ENCODE measurements around the gene WBP1L. TPM values are rescaled to one million over a fixed set of nuclear protein-coding genes. Genes with fewer than 3 reads are reported as not detected.
"Not testable (repeated sequence)": the region's sequence is repeated elsewhere in the genome, so short reads cannot be mapped to it uniquely, and the experiment has no call there.

Gene WBP1L
- polyA plus RNA-seq, 3 donors: 24.8 to 43.0 (median 38.3) TPM

DNA sequence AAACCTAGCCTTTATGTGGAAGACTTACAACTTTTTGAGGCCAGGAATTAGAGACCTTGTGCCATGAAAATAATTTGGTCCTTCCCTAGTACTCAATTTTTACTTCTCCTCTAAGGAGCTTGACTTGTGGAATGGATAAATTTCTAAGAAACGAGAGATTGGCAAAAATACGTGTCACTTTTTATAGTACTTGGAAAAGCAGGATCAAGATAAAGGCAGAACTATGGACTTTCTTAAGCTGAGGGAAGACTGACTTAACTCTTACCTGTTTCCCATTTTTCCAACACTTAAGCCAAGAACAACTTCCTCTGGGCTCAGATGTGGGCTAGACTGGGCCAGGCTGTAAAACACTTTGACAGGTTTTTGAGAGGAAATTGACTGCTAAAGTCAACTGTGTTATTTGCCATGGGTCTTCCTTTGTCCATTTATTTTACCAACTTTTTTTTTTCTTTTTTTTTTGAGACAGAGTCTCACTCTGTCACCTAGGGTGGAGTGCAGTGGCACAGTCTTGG lies 2.0 kb upstream of the WBP1L start:
- no peak overlapping the region for H3K4me3 Mint-ChIP-seq

DNA sequence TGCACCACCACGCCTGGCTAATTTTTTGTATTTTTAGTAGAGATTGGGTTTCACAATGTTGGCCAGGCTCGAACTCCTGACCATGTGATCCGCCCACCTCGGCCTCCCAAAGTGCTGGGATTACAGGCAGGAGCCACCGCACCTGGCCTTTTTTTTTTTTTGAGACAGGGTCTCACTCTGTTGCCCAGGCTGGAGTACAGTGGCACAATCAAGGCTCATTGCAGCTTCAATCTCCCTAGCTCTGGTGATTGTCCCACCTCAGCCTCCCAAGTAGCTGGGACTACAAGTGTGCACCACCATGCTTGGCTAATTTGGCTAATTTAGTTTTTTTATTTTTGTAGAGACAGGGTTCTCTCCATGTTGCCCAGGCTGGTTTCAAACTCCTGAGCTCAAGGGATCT lies 1.4 kb upstream of the WBP1L start:
- H3K4me3 ChIP-seq (replicated peaks in 1 of 3; ENCODE audit: low read depth in 2 of 3, low read length in 3 of 3); H3K9me3 ChIP-seq (replicated peaks in 1 of 2; ENCODE audit: control insufficient read depth in 1 of 2, insufficient read depth in 1 of 2, low read length in 2 of 2); H3K36me3 Mint-ChIP-seq; H3K27me3 ChIP-seq (ENCODE audit: control insufficient read depth in 2 of 2, insufficient read depth in 2 of 2, low read length in 2 of 2); H3K9ac ChIP-seq (ENCODE audit: insufficient read depth, low read length, poor library complexity, severe bottlenecking); H3K4me2 ChIP-seq (replicated peaks; ENCODE audit: extremely low read depth, low read length, poor library complexity, severe bottlenecking); H3K36me3 ChIP-seq (replicated peaks in 1 of 2; ENCODE audit: control insufficient read depth in 1 of 2, insufficient read depth in 2 of 2, low read length in 2 of 2); H4K20me1 ChIP-seq (ENCODE audit: insufficient read depth, low read length); H3K27ac ChIP-seq (ENCODE audit: low read depth in 1 of 2, low read length in 2 of 2); H2AFZ ChIP-seq (ENCODE audit: insufficient read depth, low read depth, low read length, poor library complexity, severe bottlenecking); H3K4me3 Mint-ChIP-seq; H3K27me3 Mint-ChIP-seq (ENCODE audit: low read depth in 3 of 3); H3K9me3 Mint-ChIP-seq; DNase-seq: not testable (repeated sequence)
- H3K27ac Mint-ChIP-seq: peak overlapping the region in 1 of 7 donors; percentile 6
- 96% methylated on average over 4 of the region's 5 CpGs for WGBS (ENCODE audit: insufficient coverage)
- H3K4me1 Mint-ChIP-seq: peaks cover 42% of the 10 kb centered on the region
- Histone ChIP-seq H3K79me2 (ENCODE audit: insufficient read depth, low read length) (peaks cover 37% of the 10 kb centered on the region), H3K4me1 (ENCODE audit: control insufficient read depth in 1 of 2, insufficient read depth in 2 of 2, low read length in 2 of 2) (peaks cover 38 to 41% of the 10 kb centered on the region in 2 donors)
- intact Hi-C loops (cut with micrococcal nuclease): loop anchor here (5.0 to 10.0 kb wide), 3 partner anchors 175 to 652 kb away; partner anchors contain the start of genes CNNM2 (in 2 of the 2), ACTR1A (in 1 of the 2), ATP5MK (in 1 of the 2) and PDCD11 (in 1 of the 2)

More for the DNA sequence above, 2.0 kb upstream of the WBP1L start:
- no peak overlapping the region for H3K9ac ChIP-seq (ENCODE audit: insufficient read depth, low read length, poor library complexity, severe bottlenecking)
- DNase-seq: no peak
- H3K27ac ChIP-seq (ENCODE audit: low read depth in 1 of 2, low read length in 2 of 2): no peak overlapping the region
- H3K79me2 ChIP-seq (ENCODE audit: insufficient read depth, low read length): peaks cover 32% of the 10 kb centered on the region
- H3K4me1 Mint-ChIP-seq: peaks cover 42% of the 10 kb centered on the region
- H3K36me3 Mint-ChIP-seq: peaks cover 6 to 7% of the 10 kb centered on the region in 2 donors
- H3K9me3 ChIP-seq (replicated peaks in 1 of 2; ENCODE audit: control insufficient read depth in 1 of 2, insufficient read depth in 1 of 2, low read length in 2 of 2): no peaks in the 10 kb centered on the region
- H4K20me1 ChIP-seq (ENCODE audit: insufficient read depth, low read length): peaks cover 9% of the 10 kb centered on the region
- H3K36me3 ChIP-seq (replicated peaks in 1 of 2; ENCODE audit: control insufficient read depth in 1 of 2, insufficient read depth in 2 of 2, low read length in 2 of 2): peaks cover 0 to 5% of the 10 kb centered on the region in 2 donors
- no CpG with 5 or more reads among the region's 2 CpGs for WGBS (ENCODE audit: insufficient coverage)
- TF ChIP-seq, protein P1, sequence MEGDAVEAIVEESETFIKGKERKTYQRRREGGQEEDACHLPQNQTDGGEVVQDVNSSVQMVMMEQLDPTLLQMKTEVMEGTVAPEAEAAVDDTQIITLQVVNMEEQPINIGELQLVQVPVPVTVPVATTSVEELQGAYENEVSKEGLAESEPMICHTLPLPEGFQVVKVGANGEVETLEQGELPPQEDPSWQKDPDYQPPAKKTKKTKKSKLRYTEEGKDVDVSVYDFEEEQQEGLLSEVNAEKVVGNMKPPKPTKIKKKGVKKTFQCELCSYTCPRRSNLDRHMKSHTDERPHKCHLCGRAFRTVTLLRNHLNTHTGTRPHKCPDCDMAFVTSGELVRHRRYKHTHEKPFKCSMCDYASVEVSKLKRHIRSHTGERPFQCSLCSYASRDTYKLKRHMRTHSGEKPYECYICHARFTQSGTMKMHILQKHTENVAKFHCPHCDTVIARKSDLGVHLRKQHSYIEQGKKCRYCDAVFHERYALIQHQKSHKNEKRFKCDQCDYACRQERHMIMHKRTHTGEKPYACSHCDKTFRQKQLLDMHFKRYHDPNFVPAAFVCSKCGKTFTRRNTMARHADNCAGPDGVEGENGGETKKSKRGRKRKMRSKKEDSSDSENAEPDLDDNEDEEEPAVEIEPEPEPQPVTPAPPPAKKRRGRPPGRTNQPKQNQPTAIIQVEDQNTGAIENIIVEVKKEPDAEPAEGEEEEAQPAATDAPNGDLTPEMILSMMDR (IDR thresholded peaks at IDR 0.05): no peak
- no peak overlapping the region for H3K27ac Mint-ChIP-seq
- peaks cover 38 to 41% of the 10 kb centered on the region in 2 donors for H3K4me1 ChIP-seq (ENCODE audit: control insufficient read depth in 1 of 2, insufficient read depth in 2 of 2, low read length in 2 of 2)
- no peak overlapping the region for H3K4me2 ChIP-seq (replicated peaks; ENCODE audit: extremely low read depth, low read length, poor library complexity, severe bottlenecking)
- peaks cover 0 to 9% (median 0%) of the 10 kb centered on the region in 3 donors for H3K27me3 Mint-ChIP-seq (ENCODE audit: low read depth in 3 of 3)
- no peak overlapping the region for H3K4me3 ChIP-seq (replicated peaks in 1 of 3; ENCODE audit: low read depth in 2 of 3, low read length in 3 of 3)
- no peaks in the 10 kb centered on the region for H3K27me3 ChIP-seq (ENCODE audit: control insufficient read depth in 2 of 2, insufficient read depth in 2 of 2, low read length in 2 of 2)
- intact Hi-C loops (cut with micrococcal nuclease): loop anchor here (5.0 to 10.0 kb wide), 3 partner anchors 176 to 653 kb away; partner anchors contain the start of genes CNNM2 (in 2 of the 2), ACTR1A (in 1 of the 2), ATP5MK (in 1 of the 2) and PDCD11 (in 1 of the 2)
- H3K9me3 Mint-ChIP-seq: peaks cover 0 to 5% (median 2%) of the 10 kb centered on the region in 7 donors
- no peak overlapping the region for H2AFZ ChIP-seq (ENCODE audit: insufficient read depth, low read depth, low read length, poor library complexity, severe bottlenecking)

Measured in CD14-positive monocyte (primary cell).